HCT116 (cell line): ENCODE results near the gene HDDC3. TPM values are rescaled to one million over a fixed set of nuclear protein-coding genes. Genes with fewer than 3 reads are reported as not detected.

Source experiments
- ATAC-seq: fragments of 200-7000 bp; cut with Tn5 transposase; 2 replicates; pipeline ENCODE4 v1.9.1; 2020; ENCODE audit warnings: mild to moderate bottlenecking, moderate library complexity
- BruUV-seq: library from RNA; stranded (reverse); fragments of 400-500 nt; replicated peaks from 2 replicates; lab custom pipeline; 2021; lab: Mats Ljungman, UMichigan
- CTCF ChIA-PET: fragments of 300-600 bp; sonication (Branson Sonifier 250); formaldehyde crosslinking; loops from one replicate; lab custom pipeline; 2021; ENCODE audit warnings: antibody characterized with exemption; lab: Charles Lee
- POLR2A ChIA-PET: fragments of 300-600, 350-600 bp; sonication (Branson Sonifier 250); formaldehyde crosslinking; loops from one replicate; lab custom pipeline; 2021; ENCODE audit warnings: antibody characterized with exemption; lab: Charles Lee
- RAD21 ChIA-PET, 2 experiments: fragments of 300-600 bp; sonication (Branson Sonifier 250); formaldehyde crosslinking; loops; one replicate each; lab custom pipeline; 2023; ENCODE audit warnings: low total read pairs in 2 of 2; ENCODE audit not compliant: uncharacterized antibody in 2 of 2, unreplicated experiment in 2 of 2, low non-redundant PET in 1 of 2; lab: Charles Lee
- DNase-seq: peaks from one replicate; pipeline ENCODE4 v3.0.0-alpha.2; 2010; ENCODE audit warnings: low read depth, low spot score
- H2AFZ ChIP-seq: fragments of 200-600 bp; shearing (Covaris generic), sonication (generic); 2 replicates; pipeline ENCODE4 v1.6.1; 2017; ENCODE audit warnings: low read depth, mixed run types, mixed read lengths, antibody characterized with exemption, low read length; ENCODE audit not compliant: poor library complexity, severe bottlenecking
- H3K27ac ChIP-seq: 2 replicates; pipeline ENCODE4 v1.5.1; 2012; ENCODE audit warnings: low read depth, low read length
- H3K27me3 ChIP-seq: fragments of 200-600 bp; sonication (generic); 2 replicates; pipeline ENCODE4 v1.6.1; 2016; ENCODE audit warnings: mixed run types, low read length, mixed read lengths; ENCODE audit not compliant: insufficient read depth
- H3K36me3 ChIP-seq, 2 experiments: fragments of 200-500 bp in 1 of 2; fragments of 200-600 bp in 1 of 2; sonication (Bioruptor generic) in 1 of 2; sonication (generic) in 1 of 2; 2 replicates each; pipeline versions ENCODE4 v1.5.1 to v1.6.1; 2014 to 2016; ENCODE audit warnings: low read length in 2 of 2, inconsistent platforms in 1 of 2, mixed read lengths in 1 of 2, mixed run types in 1 of 2; ENCODE audit not compliant: insufficient read depth in 2 of 2, control insufficient read depth in 1 of 2
- H3K4me1 ChIP-seq, 2 experiments: fragments of 200-600 bp in 1 of 2; sonication (generic) in 1 of 2; 2 replicates each; pipeline versions ENCODE4 v1.5.1 to v1.6.1; 2012 to 2017; ENCODE audit warnings: low read length in 2 of 2, inconsistent platforms in 1 of 2, mild to moderate bottlenecking in 1 of 2, mixed read lengths in 1 of 2, mixed run types in 1 of 2, moderate library complexity in 1 of 2; ENCODE audit not compliant: insufficient read depth in 2 of 2, control insufficient read depth in 1 of 2
- H3K4me2 ChIP-seq: fragments of 200-600 bp; sonication (generic); 2 replicates; pipeline ENCODE4 v1.6.1; 2017; ENCODE audit warnings: mixed run types, low read length, mixed read lengths
- H3K4me3 ChIP-seq, 2 experiments: fragments of 200-600 bp in 1 of 2; sonication (generic) in 1 of 2; replicated peaks in 1 of 2; 2 replicates each; pipeline ENCODE4 v1.5.1; 2011 to 2016; ENCODE audit warnings: low read length in 2 of 2, control low read depth in 1 of 2, low read depth in 1 of 2, mild to moderate bottlenecking in 1 of 2, mixed read lengths in 1 of 2, mixed run types in 1 of 2
- H3K79me2 ChIP-seq: fragments of 200-600 bp; sonication (generic); 2 replicates; pipeline ENCODE4 v1.6.1; 2017; ENCODE audit warnings: mild to moderate bottlenecking, mixed run types, low read length, moderate library complexity, mixed read lengths; ENCODE audit not compliant: insufficient read depth
- H3K9ac ChIP-seq: fragments of 200-600 bp; sonication (generic); 2 replicates; pipeline ENCODE4 v1.6.1; 2016; ENCODE audit warnings: low read length, mixed read lengths
- H3K9me2 ChIP-seq: fragments of 200-600 bp; sonication (generic), shearing (Covaris generic); 2 replicates; pipeline ENCODE4 v1.6.1; 2017; ENCODE audit warnings: mixed run types, mild to moderate bottlenecking, moderate library complexity; ENCODE audit not compliant: insufficient read depth
- H3K9me3 ChIP-seq, 2 experiments: fragments of 200-500 bp in 1 of 2; fragments of 200-600 bp in 1 of 2; sonication (Bioruptor generic) in 1 of 2; sonication (generic) in 1 of 2; 2 replicates each; pipeline ENCODE4 v1.6.1; 2014 to 2017; ENCODE audit warnings: low read length in 2 of 2, mixed read lengths in 2 of 2, inconsistent platforms in 1 of 2, low read depth in 1 of 2, mild to moderate bottlenecking in 1 of 2, mixed run types in 1 of 2, moderate library complexity in 1 of 2; ENCODE audit not compliant: control insufficient read depth in 1 of 2, insufficient read depth in 1 of 2
- H4K20me1 ChIP-seq: fragments of 200-600 bp; sonication (generic), shearing (Covaris generic); 2 replicates; pipeline ENCODE4 v1.6.1; 2017; ENCODE audit warnings: mixed run types, mild to moderate bottlenecking, moderate library complexity; ENCODE audit not compliant: insufficient read depth
- CBX3 ChIP-seq: IDR thresholded peaks from 2 replicates; pipeline ENCODE4 v1.6.1; 2012; ENCODE audit warnings: low read depth
- CEBPB ChIP-seq: IDR thresholded peaks from 2 replicates; pipeline ENCODE4 v1.6.1; 2012; ENCODE audit warnings: low read depth
- EGR1 ChIP-seq: IDR thresholded peaks from 2 replicates; pipeline ENCODE4 v1.6.1; 2012; ENCODE audit warnings: low read depth
- ELF1 ChIP-seq: IDR thresholded peaks from 2 replicates; pipeline ENCODE4 v1.6.1; 2012; ENCODE audit warnings: low read depth, borderline replicate concordance
- EZH2 ChIP-seq: fragments of 200-600 bp; sonication (generic); IDR thresholded peaks from 2 replicates; pipeline ENCODE4 v1.6.1; 2017; ENCODE audit warnings: antibody characterized with exemption, mixed run types
- EZH2phosphoT487 ChIP-seq: fragments of 200-600 bp; IDR thresholded peaks from 2 replicates; pipeline ENCODE4 v1.6.1; 2018; ENCODE audit warnings: antibody characterized with exemption, borderline replicate concordance
- FOSL1 ChIP-seq: IDR thresholded peaks from 2 replicates; pipeline ENCODE4 v1.6.1; 2012; ENCODE audit warnings: low read depth
- JUND ChIP-seq: IDR thresholded peaks from 2 replicates; pipeline ENCODE4 v1.6.1; 2012
- POLR2A ChIP-seq: IDR thresholded peaks from 2 replicates; pipeline ENCODE4 v1.7.0; 2011; ENCODE audit warnings: borderline replicate concordance; ENCODE audit not compliant: insufficient read depth, insufficient read length; ENCODE audit errors: extremely low read depth
- POLR2AphosphoS5 ChIP-seq: IDR thresholded peaks from 2 replicates; pipeline ENCODE4 v1.6.1; 2011; ENCODE audit warnings: mild to moderate bottlenecking, low read depth, low read length, moderate library complexity
- RAD21 ChIP-seq: IDR thresholded peaks from 2 replicates; pipeline ENCODE4 v1.6.1; 2012; ENCODE audit warnings: low read depth, mild to moderate bottlenecking
- SRF ChIP-seq: IDR thresholded peaks from 2 replicates; pipeline ENCODE4 v1.6.1; 2012; ENCODE audit warnings: low read depth
- TCF7L2 ChIP-seq: IDR thresholded peaks from 2 replicates; pipeline ENCODE4 v1.7.0; 2011; ENCODE audit warnings: borderline replicate concordance, inconsistent platforms; ENCODE audit not compliant: insufficient read depth, insufficient read length; ENCODE audit errors: extremely low read depth
- YY1 ChIP-seq: IDR thresholded peaks from 2 replicates; pipeline ENCODE4 v1.6.1; 2011; ENCODE audit warnings: low read length, low read depth, moderate library complexity, mild to moderate bottlenecking; ENCODE audit not compliant: insufficient replicate concordance; ENCODE audit errors: extremely low read depth
- ZFX ChIP-seq: fragments of 450-650 bp; IDR thresholded peaks from 2 replicates; pipeline ENCODE4 v1.6.1; 2017
- ZNF274 ChIP-seq: fragments of 200-500 bp; sonication (Bioruptor generic); IDR thresholded peaks from 2 replicates; pipeline ENCODE4 v1.6.1; 2014; ENCODE audit warnings: mild to moderate bottlenecking, low read depth, low read length, inconsistent platforms
- intact Hi-C: fragments of 100-400 bp; cut with micrococcal nuclease; formaldehyde crosslinking; loops from 2 replicates; pipeline ENCODE4 v1.10.0; 2022
- total RNA-seq: library from RNA; stranded (reverse); gene quantifications from one replicate; pipeline ENCODE4 v1.2.1, GENCODE V29; 2021; ENCODE audit not compliant: unreplicated experiment
- TF ChIP-seq, protein P1 (sequence below): IDR thresholded peaks from 2 replicates; pipeline ENCODE4 v1.6.1; 2012; ENCODE audit warnings: low read depth
- TF ChIP-seq, protein P2 (sequence below): IDR thresholded peaks from 2 replicates; pipeline ENCODE4 v1.6.1; 2012

The HDDC3 gene
- total RNA-seq, 1 experiment from 2014 or later, result 20.4 TPM

DNA sequence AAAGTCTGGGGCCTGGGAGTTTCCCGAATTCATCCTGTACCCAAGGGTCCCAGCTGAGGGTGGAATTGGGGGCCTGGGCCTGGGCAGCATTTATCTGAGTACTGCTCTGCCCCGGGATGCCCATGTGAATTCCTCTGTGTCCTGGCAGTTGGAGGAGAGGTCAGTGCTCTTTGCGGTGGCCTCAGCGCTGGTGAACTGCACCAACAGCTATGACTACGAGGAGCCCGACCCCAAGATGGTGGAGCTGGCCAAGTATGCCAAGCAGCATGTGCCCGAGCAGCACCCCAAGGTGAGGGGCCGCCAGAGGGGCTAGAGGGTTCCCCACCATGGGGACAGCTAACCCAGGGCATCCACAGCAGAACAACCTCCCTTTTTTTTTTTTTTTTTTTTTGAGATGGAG is 16.2 kb upstream of the HDDC3 start:
- H3K79me2 ChIP-seq, result no peaks in the 10 kb centered on the region
- TF ChIP-seq POLR2AphosphoS5 (no peak), YY1 (no peak), EZH2phosphoT487 (no peak), RAD21 (no peak), ELF1 (no peak), ZFX (no peak), CBX3 (no peak), EGR1 (no peak), POLR2A (no peak), SRF (no peak), ZNF274 (no peak), CEBPB (no peak), JUND (no peak), TCF7L2 (no peak), FOSL1 (no peak), EZH2 (no peak)
- TF ChIP-seq, protein P1, sequence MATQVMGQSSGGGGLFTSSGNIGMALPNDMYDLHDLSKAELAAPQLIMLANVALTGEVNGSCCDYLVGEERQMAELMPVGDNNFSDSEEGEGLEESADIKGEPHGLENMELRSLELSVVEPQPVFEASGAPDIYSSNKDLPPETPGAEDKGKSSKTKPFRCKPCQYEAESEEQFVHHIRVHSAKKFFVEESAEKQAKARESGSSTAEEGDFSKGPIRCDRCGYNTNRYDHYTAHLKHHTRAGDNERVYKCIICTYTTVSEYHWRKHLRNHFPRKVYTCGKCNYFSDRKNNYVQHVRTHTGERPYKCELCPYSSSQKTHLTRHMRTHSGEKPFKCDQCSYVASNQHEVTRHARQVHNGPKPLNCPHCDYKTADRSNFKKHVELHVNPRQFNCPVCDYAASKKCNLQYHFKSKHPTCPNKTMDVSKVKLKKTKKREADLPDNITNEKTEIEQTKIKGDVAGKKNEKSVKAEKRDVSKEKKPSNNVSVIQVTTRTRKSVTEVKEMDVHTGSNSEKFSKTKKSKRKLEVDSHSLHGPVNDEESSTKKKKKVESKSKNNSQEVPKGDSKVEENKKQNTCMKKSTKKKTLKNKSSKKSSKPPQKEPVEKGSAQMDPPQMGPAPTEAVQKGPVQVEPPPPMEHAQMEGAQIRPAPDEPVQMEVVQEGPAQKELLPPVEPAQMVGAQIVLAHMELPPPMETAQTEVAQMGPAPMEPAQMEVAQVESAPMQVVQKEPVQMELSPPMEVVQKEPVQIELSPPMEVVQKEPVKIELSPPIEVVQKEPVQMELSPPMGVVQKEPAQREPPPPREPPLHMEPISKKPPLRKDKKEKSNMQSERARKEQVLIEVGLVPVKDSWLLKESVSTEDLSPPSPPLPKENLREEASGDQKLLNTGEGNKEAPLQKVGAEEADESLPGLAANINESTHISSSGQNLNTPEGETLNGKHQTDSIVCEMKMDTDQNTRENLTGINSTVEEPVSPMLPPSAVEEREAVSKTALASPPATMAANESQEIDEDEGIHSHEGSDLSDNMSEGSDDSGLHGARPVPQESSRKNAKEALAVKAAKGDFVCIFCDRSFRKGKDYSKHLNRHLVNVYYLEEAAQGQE, result no peak
- TF ChIP-seq, protein P2, sequence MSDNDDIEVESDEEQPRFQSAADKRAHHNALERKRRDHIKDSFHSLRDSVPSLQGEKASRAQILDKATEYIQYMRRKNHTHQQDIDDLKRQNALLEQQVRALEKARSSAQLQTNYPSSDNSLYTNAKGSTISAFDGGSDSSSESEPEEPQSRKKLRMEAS, result no peak
- TF ChIP-seq, all 23 proteins: peak for 0
- POLR2A ChIA-PET, result interaction anchor here (0.7 to 1.5 kb wide), 2 partner anchors 13 to 14 kb away, joined by 3 to 4 read pairs; partner anchors contain the start of gene UNC45A
- Histone ChIP-seq H3K27ac (no peak overlapping the region), H3K4me1 (peaks cover 0 to 8% of the 10 kb centered on the region in 2 experiments; a peak in 2 of 4 replicates), H3K9me3 (no peaks in the 10 kb centered on the region), H3K4me2 (no peak overlapping the region), H3K9me2 (no peaks in the 10 kb centered on the region), H4K20me1 (no peaks in the 10 kb centered on the region), H3K9ac (no peak overlapping the region), H3K36me3 (peaks cover 30 to 41% of the 10 kb centered on the region in 2 experiments), H3K27me3 (no peaks in the 10 kb centered on the region), H3K4me3 (no peak overlapping the region), H2AFZ (no peak overlapping the region)
- DNase-seq, result no peak
- RAD21 ChIA-PET, result no interaction called here
- ATAC-seq, result no peak
- CTCF ChIA-PET, result no interaction called here
- no TSS peak for BruUV-seq
- intact Hi-C loops, result no loop called here
